Transverse colon (tissue), 4 donors: Measurements from ENCODE around the gene MT1H.
"Not testable (repeated sequence)": the region's sequence is repeated elsewhere in the genome, so short reads cannot be mapped to it uniquely, and the experiment has no call there.

ENCODE experiments used
- CTCF ChIP-seq, 5 experiments: fragments of 200-600 bp in 3 of 5; fragments of 450-650 bp in 2 of 5; sonication (generic) in 3 of 5; IDR thresholded peaks; 1 replicate in 2 of 5; 2 replicates in 3 of 5; pipeline ENCODE4 v1.5.1; 2016 to 2017; ENCODE audit warnings: antibody characterized with exemption in 5 of 5, inconsistent platforms in 3 of 5, mild to moderate bottlenecking in 2 of 5, moderate library complexity in 1 of 5
- POLR2A ChIP-seq: fragments of 450-650 bp; IDR thresholded peaks from one replicate; pipeline ENCODE4 v1.6.1; 2016; ENCODE audit warnings: antibody characterized with exemption, mild to moderate bottlenecking, moderate library complexity
- POLR2AphosphoS5 ChIP-seq, 3 donors: sonication (generic); formaldehyde crosslinking; IDR thresholded peaks; one replicate each; pipeline ENCODE4 v1.6.1; 2016; ENCODE audit warnings: antibody characterized with exemption in 3 of 3

- TF ChIP-seq POLR2AphosphoS5 (IDR thresholded peaks at IDR 0.05); POLR2A; CTCF (IDR thresholded peaks at IDR 0.05): not testable (repeated sequence)
Measured at GRCh38 chr16:56717532-56717931, 47.9 kb downstream of the MT1H start.
